Skin of body (tissue), 2 donors: ENCODE measurements around the gene GLYATL3. TPM values are rescaled to one million over a fixed set of nuclear protein-coding genes. Genes with fewer than 3 reads are reported as not detected.
"Not testable (repeated sequence)": the region's sequence is repeated elsewhere in the genome, so short reads cannot be mapped to it uniquely, and the experiment has no call there.

Experiments
- DNase-seq: peaks from one replicate; lab custom pipeline; 2025; lab: John Stamatoyannopoulos, UW
- total RNA-seq: library from RNA; depleted of rRNA; stranded (reverse); fragments of >200 nt; gene quantifications from one replicate; pipeline ENCODE4 v1.2.3, GENCODE V29; 2014

Gene GLYATL3
- total RNA-seq, result 0.39 TPM

GRCh38 chr6:49499623-49500022 is at the start of gene GLYATL3:
Gene GLYATL3 (plus strand): TSS chr6:49499923. CDS start chr6:49511991, 12,068 bp downstream.
- no peak for DNase-seq

GRCh38 chr6:49453221-49453620 is 46.5 kb upstream of the GLYATL3 start:
- DNase-seq, result no peak

- DNase-seq, result no peak
Measured at GRCh38 chr6:49454787-49455709, 44.7 kb upstream of the GLYATL3 start.

- DNase-seq, result no peak
Measured at GRCh38 chr6:49457771-49458170, 42.0 kb upstream of the GLYATL3 start.

- no peak for DNase-seq
Measured at GRCh38 chr6:49462071-49462470, 37.7 kb upstream of the GLYATL3 start.

- DNase-seq, result no peak
Measured at GRCh38 chr6:49462599-49462926, 37.2 kb upstream of the GLYATL3 start.

GRCh38 chr6:49462927-49463611 is 36.7 kb upstream of the GLYATL3 start, which contains the start of the genes CENPQ and MMUT:
Gene CENPQ (plus strand): TSS chr6:49463370. CDS start chr6:49470177, 6,807 bp downstream.
Gene MMUT (minus strand): TSS chr6:49463253. CDS start chr6:49459466, 3,787 bp downstream.
- peak; percentile 95 for DNase-seq

GRCh38 chr6:49463612-49463967 is 36.1 kb upstream of the GLYATL3 start:
- DNase-seq, result no peak

- no peak for DNase-seq
Measured at GRCh38 chr6:49464691-49465090, 35.0 kb upstream of the GLYATL3 start.

- DNase-seq, result no peak
Measured at GRCh38 chr6:49468042-49468441, 31.7 kb upstream of the GLYATL3 start.

- DNase-seq, result not testable (repeated sequence)
Measured at GRCh38 chr6:49476564-49476963, 23.2 kb upstream of the GLYATL3 start.

- DNase-seq, result no peak
Measured at GRCh38 chr6:49479308-49479970, 20.3 kb upstream of the GLYATL3 start.

GRCh38 chr6:49481846-49482245 is 17.9 kb upstream of the GLYATL3 start:
- not testable (repeated sequence) for DNase-seq

- DNase-seq, result not testable (repeated sequence)
Measured at GRCh38 chr6:49483380-49483779, 16.3 kb upstream of the GLYATL3 start.

- DNase-seq, result no peak
Measured at GRCh38 chr6:49490633-49491032, 9.1 kb upstream of the GLYATL3 start.

- no peak for DNase-seq
Measured at GRCh38 chr6:49497304-49497703, 2.4 kb upstream of the GLYATL3 start.

- no peak for DNase-seq
Measured at GRCh38 chr6:49499126-49499525, 597 bp upstream of the GLYATL3 start.

GRCh38 chr6:49504666-49505065 is 4.9 kb downstream of the GLYATL3 start:
- DNase-seq, result no peak

- DNase-seq, result no peak
Measured at GRCh38 chr6:49506569-49507111, 6.9 kb downstream of the GLYATL3 start.

GRCh38 chr6:49509342-49509741 is 9.6 kb downstream of the GLYATL3 start:
- DNase-seq, result no peak

- DNase-seq, result no peak
Measured at GRCh38 chr6:49513153-49513989, 13.6 kb downstream of the GLYATL3 start.
